ENCODE measurements around the gene TEAD4.

The TEAD4 gene

GRCh38 chr12:3020850-3021435 is 61.7 kb downstream of the TEAD4 start:
- no peak overlapping the region for H3K4me3 ChIP-seq (ENCODE audit: low read depth, low read length)
- TF ChIP-seq CTCF (IDR thresholded peaks at IDR 0.05; ENCODE audit: control insufficient read depth, extremely low read depth, insufficient read depth): no peak
- DNase-seq (ENCODE audit: low read depth): no peak

GRCh38 chr12:3022411-3022810 is 63.2 kb downstream of the TEAD4 start:
- no peak for TF ChIP-seq CTCF (IDR thresholded peaks at IDR 0.05; ENCODE audit: control insufficient read depth, extremely low read depth, insufficient read depth)
- no peak for DNase-seq (ENCODE audit: low read depth)
- no peak overlapping the region for H3K4me3 ChIP-seq (ENCODE audit: low read depth, low read length)

- DNase-seq (ENCODE audit: low read depth): no peak
- no peak overlapping the region for H3K4me3 ChIP-seq (ENCODE audit: low read depth, low read length)
- TF ChIP-seq CTCF (IDR thresholded peaks at IDR 0.05; ENCODE audit: control insufficient read depth, extremely low read depth, insufficient read depth): no peak
Observed at GRCh38 chr12:3022961-3023360, 63.8 kb downstream of the TEAD4 start.

- H3K4me3 ChIP-seq (ENCODE audit: low read depth, low read length): no peak overlapping the region
- TF ChIP-seq CTCF (IDR thresholded peaks at IDR 0.05; ENCODE audit: control insufficient read depth, extremely low read depth, insufficient read depth): no peak
- DNase-seq (ENCODE audit: low read depth): no peak
Observed at GRCh38 chr12:3028108-3028507, 68.9 kb downstream of the TEAD4 start.

- DNase-seq (ENCODE audit: low read depth): no peak
- no peak for TF ChIP-seq CTCF (IDR thresholded peaks at IDR 0.05; ENCODE audit: control insufficient read depth, extremely low read depth, insufficient read depth)
Observed at GRCh38 chr12:3030821-3031429, 71.7 kb downstream of the TEAD4 start.

GRCh38 chr12:3032161-3032560 is 73.0 kb downstream of the TEAD4 start:
- TF ChIP-seq CTCF (IDR thresholded peaks at IDR 0.05; ENCODE audit: control insufficient read depth, extremely low read depth, insufficient read depth): no peak
- H3K4me3 ChIP-seq (ENCODE audit: low read depth, low read length): no peak overlapping the region
- DNase-seq (ENCODE audit: low read depth): no peak

More at GRCh38 chr12:3030821-3031429, 71.7 kb downstream of the TEAD4 start:
- no peak overlapping the region for H3K4me3 ChIP-seq (ENCODE audit: low read depth, low read length)
